HFF-Myc (cell line): ENCODE results near the gene FRK.

Experiments used
- DNase-seq: peaks from one replicate; pipeline ENCODE4 v3.0.0-alpha.2; 2011; ENCODE audit warnings: low read depth; ENCODE audit errors: extremely low read depth
- H3K4me3 ChIP-seq: replicated peaks from 2 replicates; pipeline ENCODE4 v1.5.1; 2011; ENCODE audit warnings: low read depth, mild to moderate bottlenecking, control low read depth, low read length
- TF ChIP-seq, protein P1 (sequence below): IDR thresholded peaks from 2 replicates; pipeline ENCODE4 v1.5.1; 2012; ENCODE audit warnings: mild to moderate bottlenecking, low read depth, low read length, control low read depth; ENCODE audit errors: missing control alignments

The FRK gene

GRCh38 chr6:116066789-116067188, 6.1 kb upstream of the FRK start:
- TF ChIP-seq, protein P1, sequence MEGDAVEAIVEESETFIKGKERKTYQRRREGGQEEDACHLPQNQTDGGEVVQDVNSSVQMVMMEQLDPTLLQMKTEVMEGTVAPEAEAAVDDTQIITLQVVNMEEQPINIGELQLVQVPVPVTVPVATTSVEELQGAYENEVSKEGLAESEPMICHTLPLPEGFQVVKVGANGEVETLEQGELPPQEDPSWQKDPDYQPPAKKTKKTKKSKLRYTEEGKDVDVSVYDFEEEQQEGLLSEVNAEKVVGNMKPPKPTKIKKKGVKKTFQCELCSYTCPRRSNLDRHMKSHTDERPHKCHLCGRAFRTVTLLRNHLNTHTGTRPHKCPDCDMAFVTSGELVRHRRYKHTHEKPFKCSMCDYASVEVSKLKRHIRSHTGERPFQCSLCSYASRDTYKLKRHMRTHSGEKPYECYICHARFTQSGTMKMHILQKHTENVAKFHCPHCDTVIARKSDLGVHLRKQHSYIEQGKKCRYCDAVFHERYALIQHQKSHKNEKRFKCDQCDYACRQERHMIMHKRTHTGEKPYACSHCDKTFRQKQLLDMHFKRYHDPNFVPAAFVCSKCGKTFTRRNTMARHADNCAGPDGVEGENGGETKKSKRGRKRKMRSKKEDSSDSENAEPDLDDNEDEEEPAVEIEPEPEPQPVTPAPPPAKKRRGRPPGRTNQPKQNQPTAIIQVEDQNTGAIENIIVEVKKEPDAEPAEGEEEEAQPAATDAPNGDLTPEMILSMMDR: no peak
- no peak for DNase-seq
- no peak overlapping the region for H3K4me3 ChIP-seq

DNA sequence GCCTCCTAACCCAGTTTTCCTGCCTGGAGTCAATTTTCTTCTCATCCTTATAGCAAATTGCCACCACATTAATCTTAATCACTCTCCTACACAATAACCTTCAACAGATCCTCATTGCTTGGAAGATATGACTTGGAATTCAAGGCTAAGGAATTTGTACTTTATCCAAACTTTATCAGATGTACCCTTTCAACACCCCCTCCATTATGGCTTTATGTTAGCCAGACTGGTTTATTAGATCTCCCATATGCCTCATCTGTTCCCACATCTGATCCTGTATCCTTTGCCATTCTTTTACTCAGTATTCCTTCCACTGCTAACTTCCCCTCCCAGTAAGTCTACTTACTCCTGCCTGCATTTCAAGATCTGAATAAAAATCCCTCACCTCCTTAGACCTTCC, 4.0 kb upstream of the FRK start:
- DNase-seq: no peak
- TF ChIP-seq, protein P1: no peak
- no peak overlapping the region for H3K4me3 ChIP-seq

GRCh38 chr6:116062496-116062895, 1.8 kb upstream of the FRK start:
- H3K4me3 ChIP-seq: no peak overlapping the region
- TF ChIP-seq, protein P1: no peak
- no peak for DNase-seq

DNA sequence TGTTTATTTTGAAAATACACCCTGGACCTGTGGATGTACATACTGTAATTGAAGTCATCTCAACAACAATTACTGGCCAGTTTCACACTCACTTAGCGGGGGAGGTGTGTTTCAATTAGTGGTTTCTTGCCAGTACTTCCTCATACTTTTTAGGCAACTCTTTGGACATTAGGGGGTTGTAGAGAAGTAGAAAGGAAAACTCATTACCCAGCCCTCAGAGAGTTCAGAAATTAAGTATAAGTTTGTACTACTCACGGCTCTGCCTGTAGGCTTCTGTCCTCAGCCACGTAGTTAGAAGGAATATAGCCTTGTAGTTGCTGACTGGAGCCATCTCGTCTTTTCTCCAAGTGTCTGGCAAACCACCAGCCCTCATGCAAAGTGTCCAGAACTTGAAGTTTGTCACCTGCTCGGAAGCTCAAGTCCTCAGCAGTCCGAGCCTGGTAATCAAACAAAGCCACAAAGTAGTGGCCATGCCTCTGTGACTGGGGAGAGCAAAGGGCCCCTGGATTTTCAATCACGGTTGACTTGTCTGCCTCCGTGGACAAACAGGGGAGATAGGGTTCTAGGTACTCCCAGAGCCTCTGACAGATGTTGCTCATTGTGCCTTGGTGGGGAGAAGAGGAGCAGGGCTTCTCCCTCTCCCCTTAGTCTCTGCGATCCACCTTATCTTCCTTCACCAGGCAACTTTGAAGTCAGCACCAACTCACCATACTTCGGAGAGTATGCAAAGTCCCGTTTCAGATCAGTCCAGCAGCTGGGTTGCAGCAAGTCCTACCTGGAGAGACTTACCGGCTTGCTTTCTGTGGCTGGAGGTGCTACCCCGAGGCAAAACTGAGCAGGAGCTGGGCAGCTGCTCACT, 749 bp downstream of the FRK start:
- TF ChIP-seq, protein P1: no peak
- H3K4me3 ChIP-seq: no peak overlapping the region
- no peak for DNase-seq

DNA sequence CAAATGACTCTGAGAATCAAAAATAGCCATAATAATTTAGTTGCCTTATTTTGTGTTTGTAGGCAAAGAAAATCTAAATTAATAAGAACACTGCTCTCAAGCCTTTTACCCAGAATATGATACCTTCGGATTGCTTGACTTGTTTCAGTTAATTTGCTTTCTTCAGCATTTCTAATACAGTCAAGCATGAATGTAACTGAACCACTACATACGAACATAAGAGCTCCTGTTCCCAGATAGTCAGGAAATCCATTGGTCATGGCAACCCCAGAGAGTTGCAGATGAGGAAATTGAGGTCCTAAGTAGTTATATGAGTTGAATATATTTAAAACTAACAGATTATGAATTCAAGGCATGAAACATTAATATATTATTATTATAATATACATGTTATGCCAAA, 2.9 kb downstream of the FRK start:
- TF ChIP-seq, protein P1: no peak
- no peak for DNase-seq
- no peak overlapping the region for H3K4me3 ChIP-seq

GRCh38 chr6:116055513-116055912, 5.2 kb downstream of the FRK start:
- no peak overlapping the region for H3K4me3 ChIP-seq
- TF ChIP-seq, protein P1: no peak
- no peak for DNase-seq
